OCI-LY1 (cell line): ENCODE data around the gene PALD1.

Experiments used
- H2AFZ ChIP-seq: fragments of 200-600 bp; sonication (generic), shearing (Covaris generic); 2 replicates; pipeline ENCODE4 v1.6.0; 2014; ENCODE audit warnings: antibody characterized with exemption, mild to moderate bottlenecking, low read length
- H3F3A ChIP-seq: fragments of 200-600 bp; sonication (generic), shearing (Covaris generic); 2 replicates; pipeline ENCODE4 v1.6.0; 2014; ENCODE audit warnings: mild to moderate bottlenecking, antibody characterized with exemption, low read length, moderate library complexity; ENCODE audit not compliant: insufficient read depth
- H3K27ac ChIP-seq: fragments of 200-600 bp; sonication (generic); 2 replicates; pipeline ENCODE4 v1.5.1; 2014; ENCODE audit warnings: low read length, mixed run types, mild to moderate bottlenecking, low read depth; ENCODE audit not compliant: poor library complexity, severe bottlenecking
- H3K27me3 ChIP-seq: fragments of 200-600 bp; sonication (generic); 2 replicates; pipeline ENCODE4 v1.6.0; 2014; ENCODE audit warnings: antibody characterized with exemption, mild to moderate bottlenecking, low read length, moderate library complexity; ENCODE audit not compliant: insufficient read depth
- H3K36me3 ChIP-seq: fragments of 200-600 bp; sonication (generic); 2 replicates; pipeline ENCODE4 v1.6.1; 2014; ENCODE audit warnings: mild to moderate bottlenecking, antibody characterized with exemption, low read length, moderate library complexity, mixed read lengths; ENCODE audit not compliant: insufficient read depth
- H3K4me1 ChIP-seq: fragments of 200-600 bp; sonication (generic); 2 replicates; pipeline ENCODE4 v1.5.1; 2014; ENCODE audit warnings: mild to moderate bottlenecking, low read length, moderate library complexity; ENCODE audit not compliant: insufficient read depth, severe bottlenecking
- H3K4me2 ChIP-seq: fragments of 200-600 bp; sonication (generic), shearing (Covaris generic); 2 replicates; pipeline ENCODE4 v1.6.1; 2014; ENCODE audit warnings: low read length
- H3K4me3 ChIP-seq: fragments of 200-600 bp; sonication (generic); 2 replicates; pipeline ENCODE4 v1.5.1; 2014; ENCODE audit warnings: low read length, low read depth, mild to moderate bottlenecking, mixed read lengths; ENCODE audit not compliant: poor library complexity, severe bottlenecking
- H3K79me2 ChIP-seq: fragments of 200-600 bp; shearing (Covaris generic); 2 replicates; pipeline ENCODE4 v1.6.1; 2016; ENCODE audit warnings: mixed run types, low read length, mixed read lengths; ENCODE audit not compliant: insufficient read depth
- H3K9ac ChIP-seq: fragments of 200-600 bp; sonication (generic), shearing (Covaris generic); 2 replicates; pipeline ENCODE4 v1.6.1; 2014; ENCODE audit warnings: mild to moderate bottlenecking, low read length, mixed read lengths
- H3K9me2 ChIP-seq: fragments of 200-600 bp; sonication (generic), shearing (Covaris generic); 2 replicates; pipeline ENCODE4 v1.6.1; 2014; ENCODE audit warnings: low read depth, mild to moderate bottlenecking, low read length, mixed read lengths
- H3K9me3 ChIP-seq: fragments of 200-600 bp; shearing (Covaris generic); 2 replicates; pipeline ENCODE4 v1.6.1; 2014; ENCODE audit warnings: low read length, mixed read lengths
- H4K20me1 ChIP-seq: fragments of 200-600 bp; sonication (generic), shearing (Covaris generic); 2 replicates; pipeline ENCODE4 v1.6.0; 2016; ENCODE audit warnings: mild to moderate bottlenecking, low read length; ENCODE audit not compliant: insufficient read depth
- EZH2 ChIP-seq: fragments of 200-600 bp; sonication (generic), shearing (Covaris generic); IDR thresholded peaks from 2 replicates; pipeline ENCODE4 v1.8.0; 2017; ENCODE audit warnings: borderline replicate concordance, mixed run types, mild to moderate bottlenecking, antibody characterized with exemption, low read length, moderate library complexity, mixed read lengths
- TF ChIP-seq, protein P1 (sequence below): fragments of 200-600 bp; sonication (generic), shearing (Covaris generic); IDR thresholded peaks from 2 replicates; pipeline ENCODE4 v1.5.1; 2017; ENCODE audit warnings: mild to moderate bottlenecking, antibody characterized with exemption, low read length, moderate library complexity, mixed read lengths

Gene PALD1

DNA sequence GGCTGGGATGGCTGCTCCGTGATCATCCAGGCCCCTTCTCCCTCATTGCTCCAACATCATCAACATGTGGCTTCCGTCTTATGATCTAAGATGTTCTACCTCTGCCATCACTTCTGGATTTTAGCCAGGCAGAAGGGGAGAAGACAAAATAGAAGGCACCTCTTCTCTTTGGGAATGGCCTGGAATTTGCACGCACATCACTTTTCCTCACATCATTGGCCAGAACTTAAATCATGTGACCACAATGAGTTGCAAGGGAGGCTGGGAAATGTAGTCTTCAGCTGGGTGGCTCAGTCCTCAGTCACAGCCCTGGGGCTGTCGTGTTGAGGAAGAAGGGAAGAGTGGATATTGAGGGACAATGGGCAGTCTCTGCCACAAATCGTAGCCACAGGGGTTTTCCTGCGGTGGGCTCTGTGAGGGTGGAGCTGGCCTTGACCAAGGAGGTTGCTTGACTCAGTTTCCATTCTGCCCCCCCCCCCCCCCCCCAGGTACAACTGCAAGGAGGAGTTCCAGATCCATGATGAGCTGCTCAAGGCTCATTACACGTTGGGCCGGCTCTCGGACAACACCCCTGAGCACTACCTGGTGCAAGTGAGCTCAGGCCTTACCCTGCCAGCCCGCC lies 50.3 kb downstream of the PALD1 start:
- H3K4me2 ChIP-seq, result no peak overlapping the region
- H3K9me3 ChIP-seq, result no peaks in the 10 kb centered on the region
- TF ChIP-seq, protein P1, sequence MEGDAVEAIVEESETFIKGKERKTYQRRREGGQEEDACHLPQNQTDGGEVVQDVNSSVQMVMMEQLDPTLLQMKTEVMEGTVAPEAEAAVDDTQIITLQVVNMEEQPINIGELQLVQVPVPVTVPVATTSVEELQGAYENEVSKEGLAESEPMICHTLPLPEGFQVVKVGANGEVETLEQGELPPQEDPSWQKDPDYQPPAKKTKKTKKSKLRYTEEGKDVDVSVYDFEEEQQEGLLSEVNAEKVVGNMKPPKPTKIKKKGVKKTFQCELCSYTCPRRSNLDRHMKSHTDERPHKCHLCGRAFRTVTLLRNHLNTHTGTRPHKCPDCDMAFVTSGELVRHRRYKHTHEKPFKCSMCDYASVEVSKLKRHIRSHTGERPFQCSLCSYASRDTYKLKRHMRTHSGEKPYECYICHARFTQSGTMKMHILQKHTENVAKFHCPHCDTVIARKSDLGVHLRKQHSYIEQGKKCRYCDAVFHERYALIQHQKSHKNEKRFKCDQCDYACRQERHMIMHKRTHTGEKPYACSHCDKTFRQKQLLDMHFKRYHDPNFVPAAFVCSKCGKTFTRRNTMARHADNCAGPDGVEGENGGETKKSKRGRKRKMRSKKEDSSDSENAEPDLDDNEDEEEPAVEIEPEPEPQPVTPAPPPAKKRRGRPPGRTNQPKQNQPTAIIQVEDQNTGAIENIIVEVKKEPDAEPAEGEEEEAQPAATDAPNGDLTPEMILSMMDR, result no peak
- TF ChIP-seq EZH2, result no peak
- peaks cover 84% of the 10 kb centered on the region for H3K36me3 ChIP-seq
- no peak overlapping the region for H3K9ac ChIP-seq
- H3K9me2 ChIP-seq, result no peaks in the 10 kb centered on the region
- H3K4me3 ChIP-seq, result no peak overlapping the region
- H4K20me1 ChIP-seq, result no peaks in the 10 kb centered on the region
- no peak overlapping the region for H2AFZ ChIP-seq
- no peaks in the 10 kb centered on the region for H3K27me3 ChIP-seq
- no peaks in the 10 kb centered on the region for H3F3A ChIP-seq
- H3K4me1 ChIP-seq, result no peaks in the 10 kb centered on the region
- no peaks in the 10 kb centered on the region for H3K79me2 ChIP-seq
- no peak overlapping the region for H3K27ac ChIP-seq

GRCh38 chr10:70529848-70530247 lies 51.3 kb downstream of the PALD1 start:
- Histone ChIP-seq H3K4me2 (no peak overlapping the region), H3K9me3 (no peaks in the 10 kb centered on the region), H3K79me2 (no peaks in the 10 kb centered on the region), H4K20me1 (no peaks in the 10 kb centered on the region), H3K27ac (no peak overlapping the region), H2AFZ (no peak overlapping the region), H3K36me3 (peaks cover 93% of the 10 kb centered on the region), H3K9me2 (no peaks in the 10 kb centered on the region), H3K4me1 (no peaks in the 10 kb centered on the region), H3F3A (no peaks in the 10 kb centered on the region), H3K27me3 (no peaks in the 10 kb centered on the region), H3K9ac (no peak overlapping the region), H3K4me3 (no peak overlapping the region)
- no peak for TF ChIP-seq EZH2
- TF ChIP-seq, protein P1, result no peak

DNA sequence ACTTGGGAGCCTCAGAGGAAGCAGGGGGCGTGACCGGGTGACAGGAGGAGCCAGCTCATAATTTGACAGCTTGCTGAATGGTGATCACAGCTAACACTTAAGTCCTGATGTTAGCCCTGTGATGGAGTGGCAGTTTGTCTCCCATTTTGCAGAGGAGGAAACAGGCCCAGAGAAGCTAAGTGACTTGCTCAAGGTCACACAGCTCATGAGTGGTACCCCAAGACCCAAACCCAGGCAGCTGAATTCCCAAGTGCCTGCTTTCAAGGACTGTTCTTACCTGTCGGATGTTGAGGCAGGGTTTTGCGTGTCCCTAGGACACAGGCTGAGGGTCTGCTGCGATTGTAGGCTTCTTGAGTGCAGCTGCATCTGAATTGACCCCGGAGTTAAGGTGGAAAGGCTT lies 51.7 kb downstream of the PALD1 start:
- Histone ChIP-seq H3K79me2 (no peaks in the 10 kb centered on the region), H3K9ac (no peak overlapping the region), H4K20me1 (no peaks in the 10 kb centered on the region), H3K9me3 (no peaks in the 10 kb centered on the region), H3K4me3 (no peak overlapping the region), H2AFZ (no peak overlapping the region), H3K27ac (no peak overlapping the region), H3K27me3 (no peaks in the 10 kb centered on the region), H3K4me1 (no peaks in the 10 kb centered on the region), H3K36me3 (peaks cover 97% of the 10 kb centered on the region), H3K9me2 (no peaks in the 10 kb centered on the region), H3K4me2 (no peak overlapping the region), H3F3A (no peaks in the 10 kb centered on the region)
- no peak for TF ChIP-seq EZH2
- TF ChIP-seq, protein P1, result no peak
